Stomach (tissue), 4 donors: Measurements from ENCODE around the gene ZNF436.

Experiments
- EP300 ChIP-seq: sonication (generic); formaldehyde crosslinking; IDR thresholded peaks from one replicate; pipeline ENCODE4 v1.6.1; 2017; ENCODE audit warnings: antibody characterized with exemption
- POLR2A ChIP-seq, 4 donors: fragments of 450-650 bp; IDR thresholded peaks; one replicate each; pipeline ENCODE4 v1.6.1; 2016; ENCODE audit warnings: antibody characterized with exemption in 4 of 4, control low read depth in 2 of 4, mild to moderate bottlenecking in 1 of 4, moderate library complexity in 1 of 4
- POLR2AphosphoS5 ChIP-seq, 3 donors: sonication (generic); formaldehyde crosslinking; IDR thresholded peaks; one replicate each; pipeline ENCODE4 v1.6.1; 2016; ENCODE audit warnings: antibody characterized with exemption in 3 of 3
- TF ChIP-seq, protein P1 (sequence below), 7 experiments: fragments of 450-650 bp in 4 of 7; fragments of 200-600 bp in 3 of 7; sonication (generic) in 3 of 7; IDR thresholded peaks; one replicate each; pipeline ENCODE4 v1.5.1; 2016 to 2019; ENCODE audit warnings: antibody characterized with exemption in 7 of 7, control low read depth in 2 of 7, mild to moderate bottlenecking in 1 of 7

DNA sequence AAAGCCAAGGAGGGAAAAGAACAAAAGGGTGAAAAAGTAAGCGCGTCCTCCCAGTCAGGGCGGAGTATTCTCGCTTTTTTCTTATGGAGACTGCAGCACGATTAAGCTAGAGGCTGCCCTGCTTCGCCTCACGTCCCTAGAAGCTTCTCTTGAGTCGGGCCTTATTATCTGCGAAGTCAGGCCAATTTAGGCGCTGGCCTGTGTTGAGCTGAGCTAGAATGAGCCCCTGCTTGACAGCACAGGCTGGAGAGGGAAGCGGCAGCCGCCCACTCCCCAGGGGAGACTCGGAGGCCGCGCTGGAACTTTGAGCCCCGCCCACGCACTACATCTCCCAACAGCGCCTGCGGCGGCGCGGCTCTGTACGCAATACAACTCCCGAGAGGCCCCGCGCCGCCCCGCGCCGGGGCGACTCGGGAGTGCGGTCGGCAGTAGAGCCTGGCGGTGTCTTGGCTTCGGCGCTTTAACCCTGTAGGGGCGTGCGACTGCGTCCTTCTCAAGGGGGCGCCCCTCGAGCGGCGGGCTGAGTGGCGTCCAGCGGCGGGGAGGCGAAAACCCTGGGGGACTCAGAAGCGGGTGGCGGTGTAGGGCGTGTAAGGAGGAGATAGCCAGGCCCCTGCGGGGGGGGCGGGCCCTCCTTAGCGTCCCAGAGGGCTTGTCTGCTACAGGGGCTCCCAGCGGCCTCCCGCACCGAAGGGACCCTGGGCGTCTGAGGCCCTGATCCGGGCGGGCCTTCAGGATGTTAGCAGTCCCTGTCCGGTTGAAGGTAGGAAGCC is 888 bp downstream of the ZNF436 start:
- no peak for TF ChIP-seq EP300
- TF ChIP-seq, protein P1, sequence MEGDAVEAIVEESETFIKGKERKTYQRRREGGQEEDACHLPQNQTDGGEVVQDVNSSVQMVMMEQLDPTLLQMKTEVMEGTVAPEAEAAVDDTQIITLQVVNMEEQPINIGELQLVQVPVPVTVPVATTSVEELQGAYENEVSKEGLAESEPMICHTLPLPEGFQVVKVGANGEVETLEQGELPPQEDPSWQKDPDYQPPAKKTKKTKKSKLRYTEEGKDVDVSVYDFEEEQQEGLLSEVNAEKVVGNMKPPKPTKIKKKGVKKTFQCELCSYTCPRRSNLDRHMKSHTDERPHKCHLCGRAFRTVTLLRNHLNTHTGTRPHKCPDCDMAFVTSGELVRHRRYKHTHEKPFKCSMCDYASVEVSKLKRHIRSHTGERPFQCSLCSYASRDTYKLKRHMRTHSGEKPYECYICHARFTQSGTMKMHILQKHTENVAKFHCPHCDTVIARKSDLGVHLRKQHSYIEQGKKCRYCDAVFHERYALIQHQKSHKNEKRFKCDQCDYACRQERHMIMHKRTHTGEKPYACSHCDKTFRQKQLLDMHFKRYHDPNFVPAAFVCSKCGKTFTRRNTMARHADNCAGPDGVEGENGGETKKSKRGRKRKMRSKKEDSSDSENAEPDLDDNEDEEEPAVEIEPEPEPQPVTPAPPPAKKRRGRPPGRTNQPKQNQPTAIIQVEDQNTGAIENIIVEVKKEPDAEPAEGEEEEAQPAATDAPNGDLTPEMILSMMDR (IDR thresholded peaks at IDR 0.05), result peak in 1 of 7 experiments; percentile 15
- TF ChIP-seq POLR2A (IDR thresholded peaks at IDR 0.05), result peak in 2 of 4 donors; percentile 60 to 68
- peak; percentile 84 to 88 (median 85) for TF ChIP-seq POLR2AphosphoS5 (IDR thresholded peaks at IDR 0.05)
